H9 (cell line): ENCODE data around the gene BRSK2. TPM values are rescaled to one million over a fixed set of nuclear protein-coding genes. Genes with fewer than 3 reads are reported as not detected.

Source experiments
- DNase-seq: peaks from one replicate; pipeline ENCODE4 v3.0.0-alpha.2; 2017
- H2AFZ ChIP-seq: one replicate; pipeline ENCODE4 v1.6.1; 2013; ENCODE audit warnings: mild to moderate bottlenecking, low read length, control low read depth, moderate library complexity
- H2AK5ac ChIP-seq: 2 replicates; pipeline ENCODE4 v1.6.1; 2013; ENCODE audit warnings: low read length, control low read depth, mixed read lengths; ENCODE audit not compliant: insufficient read length
- H2BK120ac ChIP-seq: one replicate; pipeline ENCODE4 v1.6.1; 2013; ENCODE audit warnings: low read depth, mild to moderate bottlenecking, low read length, control low read depth, inconsistent platforms; ENCODE audit not compliant: poor library complexity, severe bottlenecking
- H2BK12ac ChIP-seq: 2 replicates; pipeline ENCODE4 v1.6.1; 2013; ENCODE audit warnings: low read length, control low read depth, mixed read lengths, low read depth; ENCODE audit not compliant: insufficient read length
- H2BK15ac ChIP-seq: 2 replicates; pipeline ENCODE4 v1.6.1; 2013; ENCODE audit warnings: low read depth, low read length, control low read depth
- H2BK20ac ChIP-seq: one replicate; pipeline ENCODE4 v1.6.1; 2013; ENCODE audit warnings: low read depth, mild to moderate bottlenecking, low read length, control low read depth, inconsistent platforms; ENCODE audit not compliant: poor library complexity, severe bottlenecking
- H2BK5ac ChIP-seq: 2 replicates; pipeline ENCODE4 v1.6.1; 2013; ENCODE audit warnings: low read length, control low read depth, mixed read lengths; ENCODE audit not compliant: insufficient read length
- H3K14ac ChIP-seq: 2 replicates; pipeline ENCODE4 v1.6.1; 2013; ENCODE audit warnings: low read length, control low read depth; ENCODE audit not compliant: insufficient read depth
- H3K18ac ChIP-seq: 2 replicates; pipeline ENCODE4 v1.6.1; 2013; ENCODE audit warnings: low read depth, mild to moderate bottlenecking, mixed read lengths, low read length, control low read depth; ENCODE audit not compliant: insufficient read length
- H3K23ac ChIP-seq: 2 replicates; pipeline ENCODE4 v1.6.1; 2013; ENCODE audit warnings: low read length, control low read depth, mixed read lengths, low read depth; ENCODE audit not compliant: insufficient read length
- H3K23me2 ChIP-seq: 2 replicates; pipeline ENCODE4 v1.6.1; 2013; ENCODE audit warnings: low read depth, mild to moderate bottlenecking, mixed read lengths, low read length, control low read depth; ENCODE audit not compliant: insufficient read length, poor library complexity, severe bottlenecking
- H3K27ac ChIP-seq: 2 replicates; pipeline ENCODE4 v1.5.1; 2013; ENCODE audit warnings: low read length, control low read depth, mixed read lengths, low read depth; ENCODE audit not compliant: insufficient read length
- H3K27me3 ChIP-seq: 2 replicates; pipeline ENCODE4 v1.6.1; 2013; ENCODE audit warnings: low read length, control low read depth, inconsistent platforms; ENCODE audit not compliant: insufficient read depth
- H3K4ac ChIP-seq: 2 replicates; pipeline ENCODE4 v1.6.1; 2013; ENCODE audit warnings: low read depth, mild to moderate bottlenecking, control low read depth, inconsistent platforms, low read length, moderate library complexity
- H3K4me1 ChIP-seq: 2 replicates; pipeline ENCODE4 v1.6.1; 2013; ENCODE audit warnings: low read length, control low read depth, inconsistent platforms; ENCODE audit not compliant: insufficient read depth
- H3K4me2 ChIP-seq: 2 replicates; pipeline ENCODE4 v1.6.1; 2013; ENCODE audit warnings: low read length, control low read depth, mixed read lengths; ENCODE audit not compliant: insufficient read length, insufficient read depth
- H3K56ac ChIP-seq: 2 replicates; pipeline ENCODE4 v1.6.1; 2013; ENCODE audit warnings: low read depth, mild to moderate bottlenecking, mixed read lengths, low read length, control low read depth; ENCODE audit not compliant: insufficient read length
- H3K79me1 ChIP-seq: 2 replicates; pipeline ENCODE4 v1.6.1; 2013; ENCODE audit warnings: low read depth, mild to moderate bottlenecking, moderate library complexity, low read length, control low read depth, inconsistent platforms; ENCODE audit not compliant: insufficient read depth, poor library complexity, severe bottlenecking
- H3K79me2 ChIP-seq: 2 replicates; pipeline ENCODE4 v1.6.1; 2013; ENCODE audit warnings: low read length, control low read depth, inconsistent platforms; ENCODE audit not compliant: insufficient read depth
- H3K9ac ChIP-seq: 2 replicates; pipeline ENCODE4 v1.6.1; 2013; ENCODE audit warnings: low read length, control low read depth, mixed read lengths; ENCODE audit not compliant: insufficient read length; ENCODE audit errors: extremely low read depth
- H3K9me3 ChIP-seq: one replicate; pipeline ENCODE4 v1.6.1; 2013; ENCODE audit warnings: low read depth, low read length, inconsistent platforms; ENCODE audit not compliant: control insufficient read depth
- H3T11ph ChIP-seq: one replicate; pipeline ENCODE4 v1.6.1; 2013; ENCODE audit warnings: mild to moderate bottlenecking, low read length, control low read depth, inconsistent platforms
- H4K20me1 ChIP-seq: one replicate; pipeline ENCODE4 v1.6.1; 2013; ENCODE audit not compliant: control insufficient read depth, insufficient read length, insufficient read depth
- H4K5ac ChIP-seq: 2 replicates; pipeline ENCODE4 v1.6.1; 2013; ENCODE audit warnings: low read depth, mild to moderate bottlenecking, mixed read lengths, low read length, control low read depth; ENCODE audit not compliant: insufficient read length
- H4K8ac ChIP-seq: replicated peaks from 2 replicates; pipeline ENCODE4 v1.6.1; 2013; ENCODE audit warnings: low read length, control low read depth, mixed read lengths, low read depth; ENCODE audit not compliant: insufficient read length
- H4K91ac ChIP-seq: 2 replicates; pipeline ENCODE4 v1.6.1; 2013; ENCODE audit warnings: low read depth, mild to moderate bottlenecking, moderate library complexity, mixed read lengths, low read length, control low read depth; ENCODE audit not compliant: insufficient read length
- H3K27ac Mint-ChIP-seq, 3 experiments: 2 replicates in 2 of 3; 3 replicates in 1 of 3; pipeline ENCODE4 v1.8.0; 2020 to 2021; ENCODE audit warnings: mixed read lengths in 3 of 3, mild to moderate bottlenecking in 1 of 3, moderate library complexity in 1 of 3
- H3K27me3 Mint-ChIP-seq: 2 replicates; pipeline ENCODE4 v1.8.0; 2021; ENCODE audit warnings: low read depth, mild to moderate bottlenecking, moderate library complexity, mixed read lengths
- H3K36me3 Mint-ChIP-seq, 3 experiments: 2 replicates in 2 of 3; 3 replicates in 1 of 3; pipeline ENCODE4 v1.8.0; 2020 to 2021; ENCODE audit warnings: low read depth in 3 of 3, mixed read lengths in 3 of 3; ENCODE audit not compliant: insufficient read depth in 1 of 3
- H3K4me1 Mint-ChIP-seq, 2 experiments: 2 replicates each; pipeline ENCODE4 v1.8.0; 2020; ENCODE audit warnings: mixed read lengths in 2 of 2
- H3K4me3 Mint-ChIP-seq, 2 experiments: 2 replicates in 1 of 2; 3 replicates in 1 of 2; pipeline ENCODE4 v1.8.0; 2020 to 2021; ENCODE audit warnings: mild to moderate bottlenecking in 2 of 2, mixed read lengths in 2 of 2, moderate library complexity in 1 of 2
- H3K9me3 Mint-ChIP-seq, 2 experiments: 2 replicates in 1 of 2; 3 replicates in 1 of 2; pipeline ENCODE4 v1.8.0; 2020; ENCODE audit warnings: mild to moderate bottlenecking in 2 of 2, mixed read lengths in 2 of 2, moderate library complexity in 1 of 2
- CTCF ChIP-seq: fragments of 200-600 bp; sonication (generic); conservative IDR thresholded peaks from 3 replicates; pipeline ENCODE4 v1.8.0; 2021; ENCODE audit warnings: antibody characterized with exemption, mild to moderate bottlenecking
- WGBS: extraction: QIAGEN DNeasy Blood & Tissue Kit; methylation state at CpG from one replicate; pipeline ENCODE4 v1.1.7; 2013; ENCODE audit warnings: missing lambda C conversion rate, low lambda C conversion rate, mixed read lengths; ENCODE audit not compliant: insufficient read length; ENCODE audit errors: extremely low coverage; 5-methylcytosine and 5-hydroxymethylcytosine counted together
- total RNA-seq: library from RNA; stranded (reverse); gene quantifications from 2 replicates; pipeline ENCODE4 v1.2.1, GENCODE V29; 2021

Gene BRSK2
- total RNA-seq, 1 experiment from 2014 or later, result 28.4 TPM

GRCh38 chr11:1349327-1350041 is 40.2 kb upstream of the BRSK2 start:
- no peak overlapping the region; a peak in 1 of 7 replicates for H3K27ac Mint-ChIP-seq
- no peaks in the 10 kb centered on the region for H4K20me1 ChIP-seq
- no peak overlapping the region for H3K4me3 Mint-ChIP-seq
- no peak overlapping the region for H4K8ac ChIP-seq
- H2BK15ac ChIP-seq, result no peak overlapping the region
- no peak overlapping the region for H3K56ac ChIP-seq
- no peak overlapping the region for H3T11ph ChIP-seq
- no peak overlapping the region for H2BK12ac ChIP-seq
- no peaks in the 10 kb centered on the region for H3K23me2 ChIP-seq
- H3K27me3 ChIP-seq, result no peaks in the 10 kb centered on the region
- H2AFZ ChIP-seq, result no peak overlapping the region
- peaks cover 8% of the 10 kb centered on the region for H3K27me3 Mint-ChIP-seq
- TF ChIP-seq CTCF, result no peak
- no peaks in the 10 kb centered on the region for H3K79me1 ChIP-seq
- no peak overlapping the region for H3K4me2 ChIP-seq
- no peaks in the 10 kb centered on the region for H3K4me1 ChIP-seq
- DNase-seq, result peak; percentile 28
- H2BK120ac ChIP-seq, result no peak overlapping the region
- no peaks in the 10 kb centered on the region for H3K79me2 ChIP-seq
- no peak overlapping the region for H3K9ac ChIP-seq
- peaks cover 3 to 18% of the 10 kb centered on the region in 2 experiments; a peak in 3 of 4 replicates for H3K4me1 Mint-ChIP-seq
- WGBS, result no CpG with 5 or more reads among the region's 29 CpGs
- H3K23ac ChIP-seq, result no peak overlapping the region
- H2BK5ac ChIP-seq, result no peak overlapping the region
- H3K4ac ChIP-seq, result no peak overlapping the region
- no peak overlapping the region for H4K91ac ChIP-seq
- no peak overlapping the region for H3K27ac ChIP-seq
- H3K9me3 Mint-ChIP-seq, result no peaks in the 10 kb centered on the region; a peak in 2 of 5 replicates
- no peak overlapping the region for H2BK20ac ChIP-seq
- peaks cover 0 to 3% (median 0%) of the 10 kb centered on the region in 3 experiments; a peak in 2 of 7 replicates for H3K36me3 Mint-ChIP-seq
- H3K9me3 ChIP-seq, result no peaks in the 10 kb centered on the region
- no peak overlapping the region for H2AK5ac ChIP-seq
- no peak overlapping the region; the same call in 1 of the 2 replicates for H3K14ac ChIP-seq
- H3K18ac ChIP-seq, result no peak overlapping the region
- H4K5ac ChIP-seq, result no peak overlapping the region
